Thymus (tissue), 11 donors: Measurements from ENCODE around the gene VSTM2B. TPM values are rescaled to one million over a fixed set of nuclear protein-coding genes. Genes with fewer than 3 reads are reported as not detected.

Source experiments
- DNase-seq, 9 donors: peaks; one replicate each; pipeline ENCODE4 v3.0.0-alpha.2; 2013; ENCODE audit warnings: low spot score in 9 of 9, low read depth in 6 of 9, missing footprints in 1 of 9
- H3K27ac ChIP-seq, 2 donors: one replicate each; pipeline ENCODE4 v1.5.1; 2013; ENCODE audit warnings: control low read depth in 1 of 2, low read depth in 1 of 2, low read length in 1 of 2, mild to moderate bottlenecking in 1 of 2, moderate library complexity in 1 of 2
- H3K27me3 ChIP-seq, 2 donors: one replicate each; pipeline ENCODE4 v1.5.1; 2013; ENCODE audit warnings: low read length in 1 of 2; ENCODE audit not compliant: control insufficient read depth in 2 of 2, insufficient read depth in 1 of 2
- H3K36me3 ChIP-seq, 2 donors: one replicate each; pipeline ENCODE4 v1.5.1; 2013; ENCODE audit warnings: low read length in 1 of 2, mild to moderate bottlenecking in 1 of 2, moderate library complexity in 1 of 2; ENCODE audit not compliant: control insufficient read depth in 2 of 2, insufficient read depth in 2 of 2
- H3K4me1 ChIP-seq, 2 donors: one replicate each; pipeline ENCODE4 v1.5.1; 2013; ENCODE audit warnings: low read length in 2 of 2; ENCODE audit not compliant: control insufficient read depth in 2 of 2, insufficient read depth in 2 of 2
- H3K4me3 ChIP-seq, 2 donors: one replicate each; pipeline ENCODE4 v1.5.1; 2013; ENCODE audit warnings: low read length in 2 of 2, control low read depth in 1 of 2, mild to moderate bottlenecking in 1 of 2
- H3K9me3 ChIP-seq, 2 donors: one replicate each; pipeline ENCODE4 v1.5.1; 2013; ENCODE audit warnings: low read length in 1 of 2, mild to moderate bottlenecking in 1 of 2; ENCODE audit not compliant: control insufficient read depth in 2 of 2, insufficient read depth in 1 of 2
- WGBS: extraction: QIAGEN DNeasy Blood & Tissue Kit; methylation state at CpG from one replicate; pipeline ENCODE4 v1.1.7; 2013; 5-methylcytosine and 5-hydroxymethylcytosine counted together
- polyA plus RNA-seq: library from polyadenylated mRNA; stranded (reverse); fragments of 200-250 nt; gene quantifications from one replicate; pipeline ENCODE4 v1.2.3, GENCODE V29; 2013
- total RNA-seq: library from RNA; stranded (reverse); fragments of 120-200 nt; gene quantifications from one replicate; pipeline ENCODE4 v1.2.4, GENCODE V29; 2013
- donor health status: healthy.

VSTM2B gene
- total and polyA plus RNA-seq, 2 donors: 0.16 TPM; not detected in 1

DNA sequence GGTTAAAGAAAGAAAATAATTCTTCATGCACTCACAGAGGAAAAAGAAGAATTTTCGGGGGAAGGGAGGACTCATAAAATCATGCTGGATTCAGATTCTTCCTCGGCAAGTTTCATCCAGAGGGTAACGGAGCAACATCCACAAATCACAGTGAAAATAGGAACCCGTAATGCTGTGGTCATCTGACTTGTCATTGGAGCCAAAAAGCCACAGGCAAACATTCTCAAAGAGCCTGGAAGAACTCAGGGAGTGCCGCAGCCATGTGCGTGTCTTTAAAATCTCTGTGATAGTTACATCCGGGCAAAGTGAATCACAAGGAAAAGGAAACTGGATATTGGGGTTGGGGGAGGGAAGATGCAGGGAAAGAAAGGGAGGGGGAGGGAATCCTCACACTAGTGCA, 33.0 kb upstream of the VSTM2B start:
- no peak for DNase-seq
- Histone ChIP-seq H3K27ac (no peak overlapping the region), H3K4me3 (no peak overlapping the region), H3K27me3 (no peaks in the 10 kb centered on the region), H3K4me1 (no peaks in the 10 kb centered on the region), H3K9me3 (no peaks in the 10 kb centered on the region), H3K36me3 (no peaks in the 10 kb centered on the region)
- 14% methylated on average over 7 of the region's 7 CpGs for WGBS

DNA sequence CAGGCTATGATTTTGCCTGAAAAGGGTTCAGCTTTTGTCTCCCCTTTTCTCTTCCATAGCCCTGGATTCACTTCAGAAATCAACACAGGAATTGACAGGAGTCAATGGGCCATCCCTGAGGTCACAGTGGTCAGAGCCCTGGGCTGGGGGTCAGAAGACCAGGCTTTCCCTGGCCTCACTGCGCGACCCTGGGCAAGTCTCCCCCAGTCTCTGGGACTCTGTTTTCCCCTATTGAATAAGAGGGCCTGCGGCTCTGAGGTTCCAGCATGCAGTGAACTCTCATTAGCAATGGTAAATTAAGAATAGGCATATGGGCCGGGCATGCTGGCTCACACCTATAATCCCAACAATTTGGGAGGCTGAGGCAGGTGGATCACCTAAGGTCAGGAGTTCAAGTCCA, 30.7 kb upstream of the VSTM2B start:
- no peak for DNase-seq
- 92% methylated on average over 4 of the region's 4 CpGs for WGBS
- no peaks in the 10 kb centered on the region for H3K27me3 ChIP-seq
- H3K36me3 ChIP-seq: no peaks in the 10 kb centered on the region
- no peaks in the 10 kb centered on the region for H3K4me1 ChIP-seq
- H3K9me3 ChIP-seq: no peaks in the 10 kb centered on the region
- no peak overlapping the region for H3K27ac ChIP-seq
- no peak overlapping the region for H3K4me3 ChIP-seq

DNA sequence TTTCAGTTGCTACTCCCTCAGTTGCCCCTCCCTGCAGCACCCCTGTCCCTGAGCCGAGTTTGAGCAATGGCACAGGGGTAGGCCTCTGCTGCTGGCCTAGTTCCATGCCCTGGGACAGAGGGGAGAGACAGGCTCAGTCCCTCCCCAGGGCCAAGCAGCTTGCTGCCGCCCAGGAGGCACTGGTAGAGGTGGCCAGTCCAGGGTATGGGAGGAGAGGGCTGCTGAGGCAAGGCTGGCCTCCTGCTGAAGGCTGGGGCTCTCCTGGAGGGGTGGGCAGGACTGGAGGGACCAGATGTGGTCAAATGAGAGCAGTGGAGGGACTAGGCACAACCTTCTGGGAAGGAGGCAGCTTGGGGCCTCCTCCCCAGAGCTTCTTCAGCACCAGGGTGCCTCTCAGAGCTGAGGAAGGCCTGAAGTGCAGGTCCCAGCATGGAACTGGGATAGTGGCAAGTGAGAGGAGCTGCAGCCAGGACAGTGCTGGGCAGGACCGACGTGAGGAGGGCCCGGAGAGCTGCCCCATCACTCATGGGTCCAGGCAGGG, 29.8 kb upstream of the VSTM2B start:
- Histone ChIP-seq H3K36me3 (no peaks in the 10 kb centered on the region), H3K4me3 (no peak overlapping the region), H3K9me3 (no peaks in the 10 kb centered on the region), H3K27ac (no peak overlapping the region), H3K27me3 (no peaks in the 10 kb centered on the region), H3K4me1 (no peaks in the 10 kb centered on the region)
- no peak for DNase-seq
- WGBS: 81% methylated on average over 5 of the region's 5 CpGs

DNA sequence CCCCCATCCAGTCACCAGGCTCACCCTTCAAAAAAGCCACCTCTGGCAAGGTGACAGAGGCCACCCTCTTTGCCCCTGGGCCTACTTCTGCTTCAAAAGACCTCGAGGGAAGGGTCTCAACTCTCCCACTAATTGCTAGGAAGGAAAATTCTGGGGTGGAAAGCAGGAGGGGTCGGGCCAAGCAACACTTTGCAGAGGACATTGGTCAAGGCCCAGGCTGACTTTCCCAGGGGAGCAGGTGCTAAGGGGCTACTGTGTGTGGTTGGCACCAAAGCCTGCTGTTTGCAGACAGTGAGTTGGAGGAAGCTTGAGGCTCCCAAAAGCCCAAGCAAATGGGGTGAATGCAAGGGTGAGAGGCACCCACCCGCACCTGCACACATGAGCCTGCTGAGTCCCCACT, 28.6 kb upstream of the VSTM2B start:
- Histone ChIP-seq H3K9me3 (no peaks in the 10 kb centered on the region), H3K27ac (no peak overlapping the region), H3K27me3 (no peaks in the 10 kb centered on the region), H3K36me3 (no peaks in the 10 kb centered on the region), H3K4me3 (no peak overlapping the region), H3K4me1 (no peaks in the 10 kb centered on the region)
- WGBS: 80% methylated on average over 3 of the region's 3 CpGs
- DNase-seq: no peak

DNA sequence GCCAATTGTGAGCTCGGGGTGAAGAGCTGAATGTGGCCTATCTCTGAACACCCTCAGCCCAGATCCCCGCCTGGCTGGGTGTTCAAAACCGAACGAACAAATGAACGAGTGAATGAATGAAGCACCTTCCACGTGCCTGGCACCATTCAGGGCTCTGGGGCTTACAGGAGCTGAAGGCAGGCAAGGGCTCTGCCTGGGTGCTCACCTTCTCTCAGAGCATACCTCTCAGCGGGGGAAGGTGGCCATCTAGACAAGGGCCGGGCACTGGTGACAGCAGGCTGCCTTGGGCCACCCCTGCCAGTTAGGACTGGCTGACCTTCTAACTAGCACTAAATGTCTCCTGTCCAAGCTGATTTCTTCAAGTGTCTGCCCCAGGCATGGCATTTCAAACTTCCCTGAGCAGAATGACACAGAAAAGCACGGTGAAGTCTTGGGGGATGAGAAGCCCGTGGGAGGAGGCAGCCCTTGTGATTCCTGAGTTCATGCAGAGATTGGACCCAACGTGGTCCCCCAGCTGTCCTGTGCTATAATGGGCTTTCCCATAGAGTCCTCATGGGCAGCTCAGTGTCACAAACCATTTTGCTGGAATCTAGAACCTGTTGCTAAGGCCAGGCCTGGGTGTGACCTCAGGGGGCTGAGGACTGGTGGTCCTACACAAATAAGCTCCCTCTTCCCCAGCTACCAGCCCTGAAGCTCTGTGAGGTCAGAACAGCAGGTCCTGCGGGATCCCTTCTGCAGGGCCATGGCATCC, 27.9 kb upstream of the VSTM2B start:
- Histone ChIP-seq H3K27me3 (no peaks in the 10 kb centered on the region), H3K4me1 (no peaks in the 10 kb centered on the region), H3K36me3 (no peaks in the 10 kb centered on the region), H3K27ac (no peak overlapping the region), H3K9me3 (no peaks in the 10 kb centered on the region), H3K4me3 (no peak overlapping the region)
- 81% methylated on average over 12 of the region's 12 CpGs for WGBS
- no peak for DNase-seq

DNA sequence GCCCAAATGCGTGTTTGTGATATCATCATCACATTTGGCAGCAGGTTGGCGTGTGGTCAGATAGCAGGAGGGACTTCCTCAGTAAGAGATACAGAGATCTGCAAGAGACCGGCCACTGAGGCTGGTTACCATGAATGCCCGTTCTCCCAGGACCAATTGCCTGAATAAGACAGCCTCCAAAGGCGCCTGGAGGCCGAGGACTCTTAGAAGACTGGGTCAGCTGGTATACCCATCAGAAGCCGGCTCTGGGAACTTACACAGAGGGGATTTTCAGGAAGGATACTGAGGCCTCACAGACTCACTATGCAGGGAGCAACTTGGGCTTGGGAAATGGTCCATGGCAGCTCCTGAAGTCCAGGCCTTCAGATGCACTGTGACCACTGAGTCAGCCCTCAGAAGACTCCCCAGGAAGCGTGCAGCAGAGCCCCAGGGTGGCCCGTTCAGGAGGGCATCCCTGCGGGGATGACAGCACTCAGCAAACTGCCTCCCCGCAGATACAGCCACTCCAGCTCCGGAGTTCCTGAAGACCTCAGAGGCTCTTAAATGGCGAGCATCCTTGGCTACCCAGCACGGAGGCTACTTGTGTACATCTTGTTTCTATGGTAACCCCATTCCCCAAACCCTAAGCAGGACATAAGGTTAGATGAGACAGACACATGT, 26.4 kb upstream of the VSTM2B start:
- no peaks in the 10 kb centered on the region for H3K4me1 ChIP-seq
- H3K4me3 ChIP-seq: no peak overlapping the region
- no peaks in the 10 kb centered on the region for H3K36me3 ChIP-seq
- no peaks in the 10 kb centered on the region for H3K27me3 ChIP-seq
- H3K9me3 ChIP-seq: no peaks in the 10 kb centered on the region
- H3K27ac ChIP-seq: no peak overlapping the region
- DNase-seq: no peak
- WGBS: 86% methylated on average over 14 of the region's 14 CpGs

DNA sequence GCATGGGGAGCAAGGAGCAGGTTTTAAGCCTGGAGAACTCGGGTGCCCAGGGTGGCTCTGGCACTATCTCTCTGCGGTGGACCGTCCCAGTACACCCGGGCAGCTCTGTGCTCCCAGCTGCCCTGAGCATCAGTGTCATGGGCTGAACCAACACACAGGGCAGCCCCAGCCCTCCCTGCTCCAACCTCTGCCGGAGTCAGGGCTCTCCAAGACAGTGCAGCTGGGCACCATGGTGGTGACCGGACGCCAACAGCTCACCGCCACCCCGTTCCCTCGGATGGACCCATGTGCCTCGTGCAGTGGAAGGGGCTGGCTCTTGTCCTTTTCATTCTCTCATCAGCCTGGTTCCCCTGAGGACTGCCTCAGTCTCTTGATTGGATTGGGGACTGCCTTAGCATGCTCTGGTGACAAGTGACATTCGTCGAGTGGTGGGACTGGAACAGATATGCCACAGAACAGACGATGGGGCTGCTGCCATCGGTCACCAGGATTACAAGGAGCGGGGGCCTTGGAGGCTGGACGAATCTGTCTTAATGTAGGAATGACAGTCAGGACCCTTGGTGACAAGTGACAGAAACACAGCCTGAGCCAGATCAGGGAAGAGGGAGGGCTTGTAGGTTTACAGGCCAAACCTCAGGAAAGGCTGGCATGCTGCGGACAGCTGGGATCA, 25.7 kb upstream of the VSTM2B start:
- H3K36me3 ChIP-seq: no peaks in the 10 kb centered on the region
- no peaks in the 10 kb centered on the region for H3K27me3 ChIP-seq
- no peak overlapping the region for H3K27ac ChIP-seq
- H3K4me3 ChIP-seq: no peak overlapping the region
- WGBS: 92% methylated on average over 18 of the region's 18 CpGs
- H3K4me1 ChIP-seq: no peaks in the 10 kb centered on the region
- DNase-seq: no peak
- no peaks in the 10 kb centered on the region for H3K9me3 ChIP-seq

DNA sequence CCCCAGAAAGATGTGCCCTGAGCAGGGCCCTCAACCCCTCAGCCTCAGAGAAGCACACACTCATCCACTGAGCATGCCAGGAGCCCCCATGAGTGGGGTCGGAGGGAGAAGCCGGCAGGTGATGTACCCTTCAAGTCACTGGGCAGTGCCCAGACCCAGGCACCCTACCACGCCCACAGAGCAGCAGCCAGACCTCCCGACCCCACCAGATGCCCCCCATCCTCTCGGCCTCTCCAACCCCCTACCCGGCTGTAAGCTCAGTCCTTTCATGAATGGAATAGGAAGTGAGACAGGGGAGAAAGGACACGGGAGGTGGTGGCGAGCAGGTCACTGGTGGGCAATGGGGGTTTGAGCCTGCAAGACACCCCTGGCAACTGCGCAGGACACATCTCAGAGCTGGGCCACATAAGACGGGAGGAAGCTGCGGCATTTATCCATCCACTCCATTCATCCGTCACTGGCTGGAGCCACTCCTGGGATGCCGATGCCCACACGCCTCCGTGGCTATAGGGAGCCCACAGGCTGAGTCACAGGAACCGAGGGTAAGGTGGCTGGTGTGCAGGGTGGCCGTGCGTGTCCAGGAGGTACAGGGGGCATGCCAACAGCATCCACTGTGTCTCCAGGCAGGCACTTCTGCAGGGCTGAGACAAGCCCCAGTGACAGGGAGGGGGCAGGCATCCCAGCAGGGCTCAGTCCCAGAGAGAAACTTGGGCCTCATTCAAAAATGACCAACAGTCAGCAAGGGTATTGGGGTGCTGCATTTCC, 23.8 kb upstream of the VSTM2B start:
- no peak overlapping the region for H3K4me3 ChIP-seq
- WGBS: 92% methylated on average over 18 of the region's 18 CpGs
- no peak for DNase-seq

DNA sequence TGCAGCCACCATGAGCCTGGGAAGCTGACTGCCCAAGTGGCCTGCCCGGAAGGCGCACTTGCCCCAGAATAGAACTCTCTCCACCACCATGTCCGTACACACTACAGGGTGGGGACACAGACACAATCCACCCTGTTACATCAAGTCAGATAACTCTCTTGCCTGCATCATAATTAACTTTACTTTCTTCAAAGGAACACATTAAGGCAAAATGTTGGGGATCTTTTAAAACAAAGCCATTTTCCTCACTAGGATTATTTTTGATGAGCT, 23.3 kb upstream of the VSTM2B start:
- no peaks in the 10 kb centered on the region for H3K36me3 ChIP-seq
- no peak overlapping the region for H3K4me3 ChIP-seq
- H3K27ac ChIP-seq: no peak overlapping the region
- H3K9me3 ChIP-seq: no peaks in the 10 kb centered on the region
- H3K27me3 ChIP-seq: no peaks in the 10 kb centered on the region
- H3K4me1 ChIP-seq: no peaks in the 10 kb centered on the region
- WGBS: 90% methylated on average over 3 of the region's 3 CpGs
- no peak for DNase-seq

More for the DNA sequence above, 23.8 kb upstream of the VSTM2B start:
- Histone ChIP-seq H3K4me1 (no peaks in the 10 kb centered on the region), H3K9me3 (no peaks in the 10 kb centered on the region), H3K27me3 (no peaks in the 10 kb centered on the region), H3K36me3 (no peaks in the 10 kb centered on the region), H3K27ac (no peak overlapping the region)
